Choroid plexus epithelial cell (primary cell): ENCODE data around the gene HIGD1A.

Source experiments
- DNase-seq: peaks from one replicate; pipeline ENCODE4 v3.0.0-alpha.2; 2010; ENCODE audit warnings: low read depth
- H3K4me3 ChIP-seq: 2 replicates; pipeline ENCODE4 v1.5.1; 2011; ENCODE audit warnings: low read depth, mild to moderate bottlenecking, control low read depth, low read length, moderate library complexity
- CTCF ChIP-seq: conservative IDR thresholded peaks from 2 replicates; pipeline ENCODE4 v1.5.1; 2011; ENCODE audit warnings: low read depth, mild to moderate bottlenecking, control low read depth, inconsistent platforms, low read length, moderate library complexity

HIGD1A gene

GRCh38 chr3:42804106-42804830 is at the start of gene HIGD1A:
HIGD1A (minus strand) TSS chr3:42804490; CDS start chr3:42794253, 10,237 bp downstream.
- H3K4me3 ChIP-seq = peak within 1 kb of the TSS; percentile 87
- TF ChIP-seq CTCF = no peak
- peak; percentile 96 for DNase-seq

GRCh38 chr3:42853739-42854302 is 49.5 kb upstream of the HIGD1A start:
- peak; percentile 62 for DNase-seq
- no peak overlapping the region for H3K4me3 ChIP-seq
- no peak for TF ChIP-seq CTCF

GRCh38 chr3:42853056-42853455 is 48.8 kb upstream of the HIGD1A start:
- TF ChIP-seq CTCF = no peak
- DNase-seq = no peak
- H3K4me3 ChIP-seq = no peak overlapping the region

- peak; percentile 47 for DNase-seq
- no peak for TF ChIP-seq CTCF
- no peak overlapping the region for H3K4me3 ChIP-seq
Measured at GRCh38 chr3:42852441-42852840, 48.2 kb upstream of the HIGD1A start.

- H3K4me3 ChIP-seq = no peak overlapping the region
- no peak for DNase-seq
- TF ChIP-seq CTCF = no peak
Measured at GRCh38 chr3:42851228-42851834, 47.0 kb upstream of the HIGD1A start.

- no peak for TF ChIP-seq CTCF
Measured at GRCh38 chr3:42850263-42850662, 46.0 kb upstream of the HIGD1A start.

GRCh38 chr3:42849017-42849416 is 44.7 kb upstream of the HIGD1A start:
- no peak overlapping the region for H3K4me3 ChIP-seq
- no peak for TF ChIP-seq CTCF
- no peak for DNase-seq

More at GRCh38 chr3:42850263-42850662, 46.0 kb upstream of the HIGD1A start:
- no peak for DNase-seq
- H3K4me3 ChIP-seq = no peak overlapping the region
